MM.1S (cell line): ENCODE results near the gene MRRF.

Source experiments
- DNase-seq: peaks from one replicate; pipeline ENCODE4 v3.0.0-alpha.2; 2015
- H2AFZ ChIP-seq: fragments of 300-600 bp; sonication (generic); 2 replicates; pipeline ENCODE4 v1.6.0; 2016; ENCODE audit warnings: antibody characterized with exemption, low read length
- H3F3A ChIP-seq: fragments of 300-600 bp; sonication (generic); 2 replicates; pipeline ENCODE4 v1.6.1; 2016; ENCODE audit warnings: mild to moderate bottlenecking, antibody characterized with exemption, low read length, moderate library complexity, mixed read lengths; ENCODE audit not compliant: insufficient read depth
- H3K27ac ChIP-seq: fragments of 300-600 bp; sonication (generic); 2 replicates; pipeline ENCODE4 v1.5.1; 2016; ENCODE audit warnings: mild to moderate bottlenecking, low read length
- H3K27me3 ChIP-seq: fragments of 300-600 bp; sonication (generic); replicated peaks from 2 replicates; pipeline ENCODE4 v1.6.0; 2016; ENCODE audit warnings: low read length; ENCODE audit not compliant: insufficient read depth
- H3K36me3 ChIP-seq: fragments of 300-600 bp; sonication (generic); replicated peaks from 2 replicates; pipeline ENCODE4 v1.6.1; 2016; ENCODE audit warnings: mild to moderate bottlenecking, low read length, mixed read lengths; ENCODE audit not compliant: insufficient read depth
- H3K4me1 ChIP-seq: fragments of 300-600 bp; sonication (generic); 2 replicates; pipeline ENCODE4 v1.6.1; 2016; ENCODE audit warnings: low read length, mixed read lengths
- H3K4me2 ChIP-seq: fragments of 300-600 bp; sonication (generic); 2 replicates; pipeline ENCODE4 v1.6.0; 2016; ENCODE audit warnings: low read depth, low read length
- H3K4me3 ChIP-seq: fragments of 300-600 bp; sonication (generic); 2 replicates; pipeline ENCODE4 v1.5.1; 2016; ENCODE audit warnings: low read length, mixed read lengths
- H3K79me2 ChIP-seq: fragments of 300-600 bp; sonication (generic); 2 replicates; pipeline ENCODE4 v1.6.1; 2016; ENCODE audit warnings: mixed run types, low read length, mixed read lengths
- H3K9ac ChIP-seq: fragments of 300-600 bp; sonication (generic); 2 replicates; pipeline ENCODE4 v1.6.1; 2016; ENCODE audit warnings: low read length, mixed read lengths
- H3K9me2 ChIP-seq: fragments of 300-600 bp; sonication (generic); replicated peaks from 2 replicates; pipeline ENCODE4 v1.6.1; 2016; ENCODE audit warnings: mild to moderate bottlenecking, low read length, mixed read lengths; ENCODE audit not compliant: insufficient read depth
- H3K9me3 ChIP-seq: fragments of 300-600 bp; sonication (generic); replicated peaks from 2 replicates; pipeline ENCODE4 v1.6.1; 2016; ENCODE audit warnings: mild to moderate bottlenecking, low read length, mixed read lengths; ENCODE audit not compliant: insufficient read depth
- H4K20me1 ChIP-seq: fragments of 300-600 bp; sonication (generic); 2 replicates; pipeline ENCODE4 v1.6.1; 2016; ENCODE audit warnings: mild to moderate bottlenecking, low read length, moderate library complexity, mixed read lengths; ENCODE audit not compliant: insufficient read depth
- CTCF ChIP-seq: fragments of 300-600 bp; sonication (generic); IDR thresholded peaks from 2 replicates; pipeline ENCODE4 v1.5.1; 2016; ENCODE audit warnings: antibody characterized with exemption, low read length, mixed read lengths
- EZH2 ChIP-seq: fragments of 300-600 bp; sonication (generic); optimal IDR thresholded peaks from 2 replicates; pipeline ENCODE3; 2017; ENCODE audit warnings: low read depth, mild to moderate bottlenecking, antibody characterized with exemption, low read length, mixed read lengths
- EZH2phosphoT487 ChIP-seq: fragments of 300-600 bp; sonication (generic); IDR thresholded peaks from 2 replicates; pipeline ENCODE4 v1.6.1; 2018; ENCODE audit warnings: antibody characterized with exemption, low read length

The MRRF gene

GRCh38 chr9:122264360-122265148 is at the start of gene MRRF, which contains the start of gene RBM18:
Gene MRRF, plus strand, starts transcription at chr9:122264882. Its CDS starts 6,010 bp downstream, at chr9:122270892.
Gene RBM18, minus strand, starts transcription at chr9:122264840. Its CDS starts 3,348 bp downstream, at chr9:122261492.
- peak within 1 kb of the TSS; percentile 95 for H3K9ac ChIP-seq
- peak within 1 kb of the TSS; percentile 91 for H3K27ac ChIP-seq
- no peaks in the 10 kb centered on the region for H3K9me3 ChIP-seq
- peak within 1 kb of the TSS; percentile 92 for H3K4me2 ChIP-seq
- peak within 1 kb of the TSS; percentile 92 for H3K4me3 ChIP-seq
- H3K79me2 ChIP-seq, result peaks cover 74% of the 10 kb centered on the region
- peak within 1 kb of the TSS; percentile 84 for H2AFZ ChIP-seq
- H3K36me3 ChIP-seq, result no peaks in the 10 kb centered on the region; the same call in 1 of the 2 replicates
- DNase-seq, result peak; percentile 94
- H3K4me1 ChIP-seq, result peaks cover 14% of the 10 kb centered on the region; the same call in 1 of the 2 replicates
- no peaks in the 10 kb centered on the region for H3K27me3 ChIP-seq
- H4K20me1 ChIP-seq, result no peaks in the 10 kb centered on the region
- no peaks in the 10 kb centered on the region for H3K9me2 ChIP-seq
- peaks cover 10% of the 10 kb centered on the region; the same call in 1 of the 2 replicates for H3F3A ChIP-seq
- no peak for TF ChIP-seq EZH2phosphoT487
- TF ChIP-seq EZH2, result no peak
- TF ChIP-seq CTCF, result no peak

- Histone ChIP-seq H3K4me2 (no peak overlapping the region), H4K20me1 (no peaks in the 10 kb centered on the region), H3K27ac (no peak overlapping the region), H3K9ac (no peak overlapping the region), H3K79me2 (no peaks in the 10 kb centered on the region), H3K36me3 (no peaks in the 10 kb centered on the region), H3K9me3 (no peaks in the 10 kb centered on the region), H3K9me2 (no peaks in the 10 kb centered on the region), H3F3A (no peaks in the 10 kb centered on the region), H3K27me3 (peaks cover 50% of the 10 kb centered on the region), H2AFZ (no peak overlapping the region), H3K4me3 (no peak overlapping the region), H3K4me1 (no peaks in the 10 kb centered on the region)
- DNase-seq, result no peak
- TF ChIP-seq CTCF (no peak), EZH2phosphoT487 (no peak), EZH2 (no peak)
Observed at GRCh38 chr9:122215663-122216062, 49.0 kb upstream of the MRRF start.

- no peaks in the 10 kb centered on the region for H3K9me3 ChIP-seq
- H4K20me1 ChIP-seq, result no peaks in the 10 kb centered on the region
- H3K4me2 ChIP-seq, result no peak overlapping the region
- H2AFZ ChIP-seq, result no peak overlapping the region
- no peaks in the 10 kb centered on the region for H3K79me2 ChIP-seq
- H3K9ac ChIP-seq, result no peak overlapping the region
- no peak for DNase-seq
- no peaks in the 10 kb centered on the region for H3F3A ChIP-seq
- H3K27me3 ChIP-seq, result peaks cover 46% of the 10 kb centered on the region
- H3K27ac ChIP-seq, result no peak overlapping the region
- no peak for TF ChIP-seq CTCF
- TF ChIP-seq EZH2, result no peak
- no peak for TF ChIP-seq EZH2phosphoT487
- H3K4me1 ChIP-seq, result no peaks in the 10 kb centered on the region
- H3K4me3 ChIP-seq, result no peak overlapping the region
- H3K36me3 ChIP-seq, result no peaks in the 10 kb centered on the region
- H3K9me2 ChIP-seq, result no peaks in the 10 kb centered on the region
Observed at GRCh38 chr9:122216138-122216797, 48.4 kb upstream of the MRRF start.
